GM12878 (cell line): ENCODE results near the gene DIDO1. TPM values are rescaled to one million over a fixed set of nuclear protein-coding genes. Genes with fewer than 3 reads are reported as not detected.

ENCODE experiments used
- ATAC-seq: fragments of 200-7000 bp; cut with Tn5 transposase; 3 replicates; pipeline ENCODE4 v1.9.1; 2020; ENCODE audit warnings: mild to moderate bottlenecking, moderate library complexity
- BruUV-seq: library from RNA; stranded (reverse); fragments of 400-500 nt; replicated peaks from 2 replicates; lab custom pipeline; 2021; lab: Mats Ljungman, UMichigan
- CTCF ChIA-PET: fragments of 300-600 bp; sonication (Branson Sonifier 250); formaldehyde crosslinking; extraction: SDS; loops from one replicate; lab custom pipeline; 2021; ENCODE audit warnings: inconsistent platforms; lab: Yijun Ruan, JAX
- POLR2A ChIA-PET: fragments of 350-600 bp; formaldehyde crosslinking; extraction: SDS; loops from one replicate; lab custom pipeline; 2021; ENCODE audit warnings: inconsistent platforms; lab: Charles Lee
- RAD21 ChIA-PET: fragments of 300-600 bp; sonication (Branson Sonifier 250); formaldehyde crosslinking; loops from one replicate; lab custom pipeline; 2023; ENCODE audit warnings: antibody characterized with exemption; ENCODE audit not compliant: unreplicated experiment; lab: Charles Lee
- SMC1A ChIA-PET: fragments of 300-600 bp; sonication (Branson Sonifier 250); formaldehyde crosslinking; loops from one replicate; lab custom pipeline; 2023; ENCODE audit not compliant: unreplicated experiment, uncharacterized antibody; lab: Charles Lee
- DNase-seq: peaks from one replicate; pipeline ENCODE4 v3.0.0-alpha.2; 2011; ENCODE audit warnings: low read depth, low spot score
- FAIRE-seq: peaks from 3 replicates; lab custom pipeline; 2011; peaks lifted over from hg19 to GRCh38; lab: Jason Lieb, UNC
- H2AFZ ChIP-seq: 2 replicates; pipeline ENCODE4 v1.6.0; 2011; ENCODE audit warnings: low read depth, low read length, control low read depth; ENCODE audit not compliant: control insufficient read depth
- H3K27ac ChIP-seq: 2 replicates; pipeline ENCODE4 v1.5.1; 2011; ENCODE audit warnings: control low read depth; ENCODE audit not compliant: control insufficient read depth, insufficient read depth
- H3K27me3 ChIP-seq, 2 experiments: replicated peaks in 1 of 2; 2 replicates each; pipeline versions ENCODE4 v1.6.0 to v1.6.1; 2011; ENCODE audit warnings: low read length in 1 of 2; ENCODE audit not compliant: control insufficient read depth in 2 of 2, insufficient read depth in 2 of 2
- H3K36me3 ChIP-seq, 2 experiments: 2 replicates each; pipeline ENCODE4 v1.5.1; 2011; ENCODE audit warnings: low read length in 1 of 2; ENCODE audit not compliant: control insufficient read depth in 2 of 2, insufficient read depth in 2 of 2
- H3K4me1 ChIP-seq: 2 replicates; pipeline ENCODE4 v1.6.1; 2011; ENCODE audit warnings: mild to moderate bottlenecking, low read length, moderate library complexity, mixed read lengths; ENCODE audit not compliant: control insufficient read depth, insufficient read depth
- H3K4me2 ChIP-seq: 2 replicates; pipeline ENCODE4 v1.6.0; 2011; ENCODE audit warnings: control low read depth; ENCODE audit not compliant: control insufficient read depth, insufficient read depth
- H3K4me3 ChIP-seq: fragments of 200-600 bp; sonication (generic); 2 replicates; pipeline ENCODE4 v1.5.1; 2016
- H3K79me2 ChIP-seq: 2 replicates; pipeline ENCODE4 v1.6.0; 2011; ENCODE audit warnings: low read length; ENCODE audit not compliant: control insufficient read depth, insufficient read depth
- H3K9ac ChIP-seq: 2 replicates; pipeline ENCODE4 v1.8.0; 2011; ENCODE audit warnings: low read length, control low read depth, mixed read lengths; ENCODE audit not compliant: control insufficient read depth, insufficient read depth
- H3K9me3 ChIP-seq: replicated peaks from 3 replicates; pipeline ENCODE4 v1.5.1; 2011; ENCODE audit warnings: mild to moderate bottlenecking, low read length; ENCODE audit not compliant: control insufficient read depth, insufficient read depth
- H4K20me1 ChIP-seq: 2 replicates; pipeline ENCODE4 v1.6.0; 2011; ENCODE audit not compliant: control insufficient read depth, insufficient read depth
- ATF3 ChIP-seq: IDR thresholded peaks from 2 replicates; pipeline ENCODE4 v1.6.1; 2011; ENCODE audit warnings: low read depth, mild to moderate bottlenecking, low read length, moderate library complexity, borderline replicate concordance; ENCODE audit errors: extremely low read depth
- CBFB ChIP-seq: IDR thresholded peaks from 2 replicates; pipeline ENCODE4 v1.6.1; 2016; ENCODE audit warnings: antibody characterized with exemption, low read depth
- DPF2 ChIP-seq: fragments of 450-650 bp; IDR thresholded peaks from 2 replicates; pipeline ENCODE4 v1.6.1; 2017; ENCODE audit warnings: mild to moderate bottlenecking
- GABPA ChIP-seq: IDR thresholded peaks from 2 replicates; pipeline ENCODE4 v1.6.1; 2014; ENCODE audit warnings: antibody characterized with exemption, low read depth, mild to moderate bottlenecking, inconsistent platforms
- JUND ChIP-seq: IDR thresholded peaks from 2 replicates; pipeline ENCODE4 v1.6.1; 2012; ENCODE audit warnings: low read depth, mild to moderate bottlenecking, low read length, improper control_type of control experiment, moderate library complexity
- MEF2A ChIP-seq: IDR thresholded peaks from 2 replicates; pipeline ENCODE4 v1.6.1; 2011; ENCODE audit warnings: low read depth, mild to moderate bottlenecking, low read length, moderate library complexity; ENCODE audit not compliant: insufficient read depth
- MEF2B ChIP-seq: fragments of 450-650 bp; IDR thresholded peaks from 2 replicates; pipeline ENCODE4 v1.6.1; 2018; ENCODE audit warnings: mild to moderate bottlenecking, moderate library complexity; ENCODE audit not compliant: partially characterized antibody, poor library complexity, severe bottlenecking
- SREBF2 ChIP-seq: IDR thresholded peaks from 2 replicates; pipeline ENCODE4 v1.6.1; 2012; ENCODE audit warnings: mild to moderate bottlenecking, low read length
- WGBS: methylation state at CpG from one replicate; pipeline ENCODE4 v1.1.6; 2016; ENCODE audit warnings: low lambda C conversion rate; ENCODE audit not compliant: insufficient replicate concordance, insufficient coverage; ENCODE audit errors: missing lambda C conversion rate; 5-methylcytosine and 5-hydroxymethylcytosine counted together
- in situ Hi-C: fragments of 300-500 bp; cut with MboI; formaldehyde crosslinking; loops from 9 replicates; pipeline ENCODE4 v1.14.3; 2018; ENCODE audit warnings: mixed read lengths
- intact Hi-C: fragments of 100-400 bp; cut with micrococcal nuclease; formaldehyde crosslinking; loops from one replicate; pipeline ENCODE4 v1.14.2; 2022; ENCODE audit not compliant: unreplicated experiment
- polyA plus RNA-seq, 11 experiments: library from polyadenylated mRNA; depleted of rRNA in 4 of 11; unstranded in 6 of 11; stranded (reverse) in 5 of 11; fragments of >200 nt; fragmentation: Nextera tagmentation in 4 of 11; fragmentation: Illumina TruSeq in 1 of 11; extraction: Ambion mirVana in 4 of 11; extraction: Trizol in 1 of 11; gene quantifications; 1 replicate in 1 of 11; 2 replicates in 10 of 11; pipeline versions ENCODE4 v1.2.1 to v1.2.3, GENCODE V29; 2011 to 2016; ENCODE audit warnings: inconsistent platforms in 2 of 11, missing spikeins in 2 of 11, low read depth in 1 of 11
- total RNA-seq, 4 experiments: library from RNA; depleted of rRNA in 3 of 4; stranded (reverse); fragments of >200 nt in 3 of 4; fragmentation: Illumina TruSeq in 1 of 4; extraction: Trizol in 1 of 4; gene quantifications; 2 replicates each; pipeline versions ENCODE4 v1.2.1 to v1.2.3, GENCODE V29; 2013 to 2021
- TF ChIP-seq, protein P1 (sequence below): IDR thresholded peaks from 2 replicates; pipeline ENCODE4 v1.6.1; 2012; ENCODE audit warnings: low read depth, low read length, improper control_type of control experiment
- TF ChIP-seq, protein P2 (sequence below): fragments of 450-650 bp; formaldehyde crosslinking; IDR thresholded peaks from 2 replicates; pipeline ENCODE4 v1.4.0; 2022; ENCODE audit warnings: mild to moderate bottlenecking, moderate library complexity
- TF ChIP-seq, protein P3 (sequence below): fragments of 450-650 bp; conservative IDR thresholded peaks from 2 replicates; pipeline ENCODE4 v1.6.1; 2017; ENCODE audit warnings: mild to moderate bottlenecking, moderate library complexity
- TF ChIP-seq, protein P4 (sequence below): fragments of 450-650 bp; formaldehyde crosslinking; IDR thresholded peaks from 2 replicates; pipeline ENCODE4 v1.4.0; 2020; ENCODE audit warnings: mild to moderate bottlenecking, moderate library complexity

Gene DIDO1
- total and polyA plus RNA-seq, 10 of the 15 experiments (the other 5 are each of a cell fraction or from before 2014, with no cell fraction given) = 5.5 to 56.4 (median 38.4) TPM

- H3K9ac ChIP-seq = peak overlapping the region; percentile 27; the same call in 1 of the 2 replicates
- 7% methylated on average over 11 of the region's 11 CpGs for whole genome bisulfite sequencing
- TF ChIP-seq SREBF2 (no peak), GABPA (no peak), DPF2 (no peak), MEF2B (no peak), JUND (no peak), ATF3 (no peak), MEF2A (no peak), CBFB (no peak)
- TF ChIP-seq, protein P1, sequence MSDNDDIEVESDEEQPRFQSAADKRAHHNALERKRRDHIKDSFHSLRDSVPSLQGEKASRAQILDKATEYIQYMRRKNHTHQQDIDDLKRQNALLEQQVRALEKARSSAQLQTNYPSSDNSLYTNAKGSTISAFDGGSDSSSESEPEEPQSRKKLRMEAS = no peak
- TF ChIP-seq, protein P2, sequence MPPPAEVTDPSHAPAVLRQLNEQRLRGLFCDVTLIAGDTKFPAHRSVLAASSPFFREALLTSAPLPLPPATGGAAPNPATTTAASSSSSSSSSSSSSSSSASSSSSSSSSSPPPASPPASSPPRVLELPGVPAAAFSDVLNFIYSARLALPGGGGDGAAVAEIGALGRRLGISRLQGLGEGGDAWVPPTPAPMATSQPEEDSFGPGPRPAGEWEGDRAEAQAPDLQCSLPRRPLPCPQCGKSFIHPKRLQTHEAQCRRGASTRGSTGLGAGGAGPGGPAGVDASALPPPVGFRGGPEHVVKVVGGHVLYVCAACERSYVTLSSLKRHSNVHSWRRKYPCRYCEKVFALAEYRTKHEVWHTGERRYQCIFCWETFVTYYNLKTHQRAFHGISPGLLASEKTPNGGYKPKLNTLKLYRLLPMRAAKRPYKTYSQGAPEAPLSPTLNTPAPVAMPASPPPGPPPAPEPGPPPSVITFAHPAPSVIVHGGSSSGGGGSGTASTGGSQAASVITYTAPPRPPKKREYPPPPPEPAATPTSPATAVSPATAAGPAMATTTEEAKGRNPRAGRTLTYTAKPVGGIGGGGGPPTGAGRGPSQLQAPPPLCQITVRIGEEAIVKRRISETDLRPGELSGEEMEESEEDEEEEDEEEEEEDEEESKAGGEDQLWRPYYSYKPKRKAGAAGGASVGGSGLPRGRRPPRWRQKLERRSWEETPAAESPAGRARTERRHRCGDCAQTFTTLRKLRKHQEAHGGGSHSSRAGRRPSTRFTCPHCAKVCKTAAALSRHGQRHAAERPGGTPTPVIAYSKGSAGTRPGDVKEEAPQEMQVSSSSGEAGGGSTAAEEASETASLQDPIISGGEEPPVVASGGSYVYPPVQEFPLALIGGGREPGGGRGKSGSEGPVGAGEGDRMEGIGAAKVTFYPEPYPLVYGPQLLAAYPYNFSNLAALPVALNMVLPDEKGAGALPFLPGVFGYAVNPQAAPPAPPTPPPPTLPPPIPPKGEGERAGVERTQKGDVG = no peak
- TF ChIP-seq, protein P3, sequence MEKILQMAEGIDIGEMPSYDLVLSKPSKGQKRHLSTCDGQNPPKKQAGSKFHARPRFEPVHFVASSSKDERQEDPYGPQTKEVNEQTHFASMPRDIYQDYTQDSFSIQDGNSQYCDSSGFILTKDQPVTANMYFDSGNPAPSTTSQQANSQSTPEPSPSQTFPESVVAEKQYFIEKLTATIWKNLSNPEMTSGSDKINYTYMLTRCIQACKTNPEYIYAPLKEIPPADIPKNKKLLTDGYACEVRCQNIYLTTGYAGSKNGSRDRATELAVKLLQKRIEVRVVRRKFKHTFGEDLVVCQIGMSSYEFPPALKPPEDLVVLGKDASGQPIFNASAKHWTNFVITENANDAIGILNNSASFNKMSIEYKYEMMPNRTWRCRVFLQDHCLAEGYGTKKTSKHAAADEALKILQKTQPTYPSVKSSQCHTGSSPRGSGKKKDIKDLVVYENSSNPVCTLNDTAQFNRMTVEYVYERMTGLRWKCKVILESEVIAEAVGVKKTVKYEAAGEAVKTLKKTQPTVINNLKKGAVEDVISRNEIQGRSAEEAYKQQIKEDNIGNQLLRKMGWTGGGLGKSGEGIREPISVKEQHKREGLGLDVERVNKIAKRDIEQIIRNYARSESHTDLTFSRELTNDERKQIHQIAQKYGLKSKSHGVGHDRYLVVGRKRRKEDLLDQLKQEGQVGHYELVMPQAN = no peak
- TF ChIP-seq, protein P4, sequence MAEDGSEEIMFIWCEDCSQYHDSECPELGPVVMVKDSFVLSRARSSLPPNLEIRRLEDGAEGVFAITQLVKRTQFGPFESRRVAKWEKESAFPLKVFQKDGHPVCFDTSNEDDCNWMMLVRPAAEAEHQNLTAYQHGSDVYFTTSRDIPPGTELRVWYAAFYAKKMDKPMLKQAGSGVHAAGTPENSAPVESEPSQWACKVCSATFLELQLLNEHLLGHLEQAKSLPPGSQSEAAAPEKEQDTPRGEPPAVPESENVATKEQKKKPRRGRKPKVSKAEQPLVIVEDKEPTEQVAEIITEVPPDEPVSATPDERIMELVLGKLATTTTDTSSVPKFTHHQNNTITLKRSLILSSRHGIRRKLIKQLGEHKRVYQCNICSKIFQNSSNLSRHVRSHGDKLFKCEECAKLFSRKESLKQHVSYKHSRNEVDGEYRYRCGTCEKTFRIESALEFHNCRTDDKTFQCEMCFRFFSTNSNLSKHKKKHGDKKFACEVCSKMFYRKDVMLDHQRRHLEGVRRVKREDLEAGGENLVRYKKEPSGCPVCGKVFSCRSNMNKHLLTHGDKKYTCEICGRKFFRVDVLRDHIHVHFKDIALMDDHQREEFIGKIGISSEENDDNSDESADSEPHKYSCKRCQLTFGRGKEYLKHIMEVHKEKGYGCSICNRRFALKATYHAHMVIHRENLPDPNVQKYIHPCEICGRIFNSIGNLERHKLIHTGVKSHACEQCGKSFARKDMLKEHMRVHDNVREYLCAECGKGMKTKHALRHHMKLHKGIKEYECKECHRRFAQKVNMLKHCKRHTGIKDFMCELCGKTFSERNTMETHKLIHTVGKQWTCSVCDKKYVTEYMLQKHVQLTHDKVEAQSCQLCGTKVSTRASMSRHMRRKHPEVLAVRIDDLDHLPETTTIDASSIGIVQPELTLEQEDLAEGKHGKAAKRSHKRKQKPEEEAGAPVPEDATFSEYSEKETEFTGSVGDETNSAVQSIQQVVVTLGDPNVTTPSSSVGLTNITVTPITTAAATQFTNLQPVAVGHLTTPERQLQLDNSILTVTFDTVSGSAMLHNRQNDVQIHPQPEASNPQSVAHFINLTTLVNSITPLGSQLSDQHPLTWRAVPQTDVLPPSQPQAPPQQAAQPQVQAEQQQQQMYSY (CRISPR knock-in tag) = no peak
These were observed 26.1 kb downstream of the DIDO1 start for GRCh38 chr20:62900052-62900691.

More at GRCh38 chr20:62900052-62900691, 26.1 kb downstream of the DIDO1 start:
- H3K9me3 ChIP-seq = no peaks in the 10 kb centered on the region
- no TSS peak for BruUV-seq
- intact Hi-C loops (loop anchor here (2.0 to 5.0 kb wide), 4 partner anchors 19 to 109 kb away; partner anchors contain the start of gene SLC17A9), in situ Hi-C loops (no loop called here)
- ChIA-PET RAD21 (interaction anchor here (0.8 to 4.4 kb wide), 6 partner anchors 21 to 109 kb away, joined by 3 to 21 read pairs (median 5); no protein-coding TSS in a partner anchor), CTCF (interaction anchor here (0.8 to 8.2 kb wide), 12 partner anchors 8 to 280 kb away, joined by 3 to 92 read pairs (median 5); partner anchors contain the start of gene SLC17A9), POLR2A (interaction anchor here (1.0 to 1.2 kb wide), 4 partner anchors 12 to 50 kb away, joined by 3 to 4 read pairs (median 4); no protein-coding TSS in a partner anchor), SMC1A (interaction anchor here (1.0 to 3.0 kb wide), 14 partner anchors 9 to 114 kb away, joined by 3 to 21 read pairs (median 4); no protein-coding TSS in a partner anchor)
- FAIRE-seq (peak; percentile 13), DNase-seq (no peak), ATAC-seq (peak; percentile 97)
- H3K4me2 ChIP-seq = peak overlapping the region; percentile 91
- no peaks in the 10 kb centered on the region for H3K27me3 ChIP-seq
- peaks cover 25% of the 10 kb centered on the region for H3K4me1 ChIP-seq
- no peak overlapping the region for H3K4me3 ChIP-seq
- peak overlapping the region; percentile 30 for H3K27ac ChIP-seq
- peaks cover 3% of the 10 kb centered on the region; the same call in 1 of the 2 replicates for H4K20me1 ChIP-seq
- no peak overlapping the region for H2AFZ ChIP-seq
- H3K79me2 ChIP-seq = peaks cover 2% of the 10 kb centered on the region; the same call in 1 of the 2 replicates
- peaks cover 15 to 46% of the 10 kb centered on the region in 2 experiments for H3K36me3 ChIP-seq
